ENCODE measurements around the gene ATP5MK. TPM values are rescaled to one million over a fixed set of nuclear protein-coding genes. Genes with fewer than 3 reads are reported as not detected.

ATP5MK gene
- total and polyA plus RNA-seq, 4 donors: 38.6 to 1,220 (median 307) TPM

- no peak for ATAC-seq (ENCODE audit: insufficient read depth, low FRiP score)
- 84 to 92% methylated on average over 23 of the region's 23 CpGs for WGBS, 2 donors
- Histone ChIP-seq H3K27ac (ENCODE audit: low read depth in 1 of 2, low read length in 1 of 2) (peak overlapping the region in 1 of 2 donors; percentile 26), H3K36me3 (ENCODE audit: control insufficient read depth in 4 of 4, insufficient read depth in 4 of 4, low read length in 4 of 4) (peaks cover 14 to 65% (median 32%) of the 10 kb centered on the region in 4 donors), H3K27me3 (ENCODE audit: control insufficient read depth in 3 of 3, insufficient read depth in 3 of 3, low read length in 2 of 3) (no peaks in the 10 kb centered on the region), H3K4me3 (no peak overlapping the region), H3K9me3 (ENCODE audit: control insufficient read depth in 4 of 4, insufficient read depth in 3 of 4, low read length in 3 of 4) (no peaks in the 10 kb centered on the region), H3K4me1 (ENCODE audit: control insufficient read depth in 5 of 5, insufficient read depth in 5 of 5, low read length in 5 of 5) (peaks cover 0 to 22% (median 0%) of the 10 kb centered on the region in 5 donors), H3K9ac (ENCODE audit: insufficient read depth in 1 of 2, low read length in 2 of 2) (no peak overlapping the region)
- no peak for DNase-seq
- TF ChIP-seq CTCF (IDR thresholded peaks at IDR 0.05; ENCODE audit: control extremely low read depth, extremely low read depth): no peak
These were observed 47.4 kb upstream of the ATP5MK start for GRCh38 chr10:103443475-103444185.

- DNase-seq: peak in 1 of 3 donors; percentile 14
- Histone ChIP-seq H3K36me3 (ENCODE audit: control insufficient read depth in 4 of 4, insufficient read depth in 4 of 4, low read length in 4 of 4) (peaks cover 21 to 65% (median 36%) of the 10 kb centered on the region in 4 donors), H3K27ac (ENCODE audit: low read depth in 1 of 2, low read length in 1 of 2) (peak overlapping the region in 1 of 2 donors; percentile 4), H3K27me3 (ENCODE audit: control insufficient read depth in 3 of 3, insufficient read depth in 3 of 3, low read length in 2 of 3) (no peaks in the 10 kb centered on the region), H3K9me3 (ENCODE audit: control insufficient read depth in 4 of 4, insufficient read depth in 3 of 4, low read length in 3 of 4) (no peaks in the 10 kb centered on the region), H3K4me3 (no peak overlapping the region), H3K9ac (ENCODE audit: insufficient read depth in 1 of 2, low read length in 2 of 2) (no peak overlapping the region), H3K4me1 (ENCODE audit: control insufficient read depth in 5 of 5, insufficient read depth in 5 of 5, low read length in 5 of 5) (peaks cover 0 to 15% (median 0%) of the 10 kb centered on the region in 5 donors)
- WGBS, 2 donors: 81 to 93% methylated on average over 13 of the region's 13 CpGs
- no peak for ATAC-seq (ENCODE audit: insufficient read depth, low FRiP score)
- no peak for TF ChIP-seq CTCF (IDR thresholded peaks at IDR 0.05; ENCODE audit: control extremely low read depth, extremely low read depth)
These were observed 45.8 kb upstream of the ATP5MK start for GRCh38 chr10:103442031-103442461.

DNA sequence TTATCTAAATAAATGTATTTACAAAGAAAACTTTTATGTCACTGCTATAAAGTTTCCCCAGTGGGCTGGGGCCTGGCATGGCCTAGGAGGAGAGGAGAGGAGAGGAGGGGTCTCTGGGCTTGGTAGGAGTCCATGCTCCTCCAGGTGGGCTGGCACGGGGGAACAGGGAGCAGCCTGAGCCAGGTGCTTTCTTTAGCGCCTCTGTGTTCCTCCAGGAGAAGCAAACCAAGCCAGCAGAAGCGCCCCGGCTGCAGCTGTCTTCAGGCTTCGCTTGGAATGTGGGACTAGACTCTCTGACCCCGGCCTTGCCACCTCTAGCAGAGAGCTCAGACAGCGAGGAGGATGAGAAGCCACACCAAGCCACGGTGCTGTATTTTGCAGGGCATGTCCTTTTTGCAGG is 45.3 kb upstream of the ATP5MK start:
- Histone ChIP-seq H3K36me3 (ENCODE audit: control insufficient read depth in 4 of 4, insufficient read depth in 4 of 4, low read length in 4 of 4) (peaks cover 26 to 63% (median 40%) of the 10 kb centered on the region in 4 donors), H3K27ac (ENCODE audit: low read depth in 1 of 2, low read length in 1 of 2) (no peak overlapping the region)
- no peak for ATAC-seq (ENCODE audit: insufficient read depth, low FRiP score)

More for the DNA sequence above, 45.3 kb upstream of the ATP5MK start:
- peaks cover 0 to 13% (median 0%) of the 10 kb centered on the region in 5 donors for H3K4me1 ChIP-seq (ENCODE audit: control insufficient read depth in 5 of 5, insufficient read depth in 5 of 5, low read length in 5 of 5)
- no peaks in the 10 kb centered on the region for H3K27me3 ChIP-seq (ENCODE audit: control insufficient read depth in 3 of 3, insufficient read depth in 3 of 3, low read length in 2 of 3)
- no peak for TF ChIP-seq CTCF (IDR thresholded peaks at IDR 0.05; ENCODE audit: control extremely low read depth, extremely low read depth)
- no peak overlapping the region for H3K9ac ChIP-seq (ENCODE audit: insufficient read depth in 1 of 2, low read length in 2 of 2)
- H3K4me3 ChIP-seq: no peak overlapping the region
- WGBS, 2 donors: 81 to 83% methylated on average over 8 of the region's 8 CpGs
- DNase-seq: no peak
- no peaks in the 10 kb centered on the region for H3K9me3 ChIP-seq (ENCODE audit: control insufficient read depth in 4 of 4, insufficient read depth in 3 of 4, low read length in 3 of 4)

Data from lung (tissue), 12 donors.